ENCODE measurements around the gene GMDS.

DNA sequence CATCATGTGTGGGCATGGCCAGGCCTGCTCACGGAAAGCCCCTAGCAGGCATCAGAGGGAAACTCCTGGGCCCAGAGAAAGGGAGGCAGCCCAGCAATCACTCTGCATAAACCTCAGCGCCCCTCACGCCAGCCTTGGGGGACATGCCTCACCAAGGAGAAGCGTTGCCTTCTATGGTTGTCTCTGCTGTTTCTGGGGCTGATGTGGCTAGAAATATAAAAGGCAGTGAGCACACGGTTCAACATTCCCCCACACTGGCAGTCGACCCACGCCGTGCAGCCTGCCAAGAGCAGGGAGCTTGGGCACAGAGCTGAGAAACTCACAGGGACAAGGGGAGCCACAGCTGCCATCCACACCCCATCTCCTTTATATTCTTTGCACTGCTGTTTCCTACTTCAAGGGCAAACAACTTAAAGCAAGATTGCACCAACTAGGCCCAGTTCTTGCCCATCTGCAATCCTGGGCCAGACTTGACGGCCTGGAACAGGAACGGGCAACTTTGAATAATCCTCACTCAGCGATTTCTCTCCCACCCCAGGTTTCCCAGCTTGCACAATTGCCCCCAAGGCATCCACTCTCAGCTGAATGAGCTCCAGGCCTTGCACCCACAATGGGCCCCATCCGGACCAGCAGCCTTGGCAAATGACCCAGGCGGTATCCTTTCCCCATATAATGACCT, 671.2 kb downstream of the GMDS start:
- no peak for TF ChIP-seq USF2 (IDR thresholded peaks at IDR 0.05; ENCODE audit: low read depth, low read length)
- TF ChIP-seq, protein P1, sequence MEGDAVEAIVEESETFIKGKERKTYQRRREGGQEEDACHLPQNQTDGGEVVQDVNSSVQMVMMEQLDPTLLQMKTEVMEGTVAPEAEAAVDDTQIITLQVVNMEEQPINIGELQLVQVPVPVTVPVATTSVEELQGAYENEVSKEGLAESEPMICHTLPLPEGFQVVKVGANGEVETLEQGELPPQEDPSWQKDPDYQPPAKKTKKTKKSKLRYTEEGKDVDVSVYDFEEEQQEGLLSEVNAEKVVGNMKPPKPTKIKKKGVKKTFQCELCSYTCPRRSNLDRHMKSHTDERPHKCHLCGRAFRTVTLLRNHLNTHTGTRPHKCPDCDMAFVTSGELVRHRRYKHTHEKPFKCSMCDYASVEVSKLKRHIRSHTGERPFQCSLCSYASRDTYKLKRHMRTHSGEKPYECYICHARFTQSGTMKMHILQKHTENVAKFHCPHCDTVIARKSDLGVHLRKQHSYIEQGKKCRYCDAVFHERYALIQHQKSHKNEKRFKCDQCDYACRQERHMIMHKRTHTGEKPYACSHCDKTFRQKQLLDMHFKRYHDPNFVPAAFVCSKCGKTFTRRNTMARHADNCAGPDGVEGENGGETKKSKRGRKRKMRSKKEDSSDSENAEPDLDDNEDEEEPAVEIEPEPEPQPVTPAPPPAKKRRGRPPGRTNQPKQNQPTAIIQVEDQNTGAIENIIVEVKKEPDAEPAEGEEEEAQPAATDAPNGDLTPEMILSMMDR (conservative IDR thresholded peaks at IDR 0.05; ENCODE audit: low read depth, low read length) = no peak
- no peak for TF ChIP-seq BHLHE40 (IDR thresholded peaks at IDR 0.05; ENCODE audit: low read depth, low read length)
- no peak for TF ChIP-seq POLR2A (IDR thresholded peaks at IDR 0.05; ENCODE audit: low read depth, low read length)
- TF ChIP-seq CHD1 (IDR thresholded peaks at IDR 0.05; ENCODE audit: low read depth, low read length) = no peak
- TF ChIP-seq CEBPB (IDR thresholded peaks at IDR 0.05; ENCODE audit: low read depth, low read length) = no peak
- no peak for TF ChIP-seq RAD21 (IDR thresholded peaks at IDR 0.05; ENCODE audit: low read length)
- peak; percentile 56 for TF ChIP-seq MAFK (IDR thresholded peaks at IDR 0.05; ENCODE audit: low read depth, low read length)
